GM06990 (cell line): ENCODE measurements around the gene B3GNT3.

Experiments
- DNase-seq: peaks from one replicate; pipeline ENCODE4 v3.0.0-alpha.2; 2011; ENCODE audit not compliant: insufficient read length; ENCODE audit errors: extremely low read depth
- H3K27me3 ChIP-seq: replicated peaks from 2 replicates; pipeline ENCODE4 v1.6.0; 2011; ENCODE audit warnings: low read length; ENCODE audit not compliant: control insufficient read depth, insufficient read depth
- H3K36me3 ChIP-seq: 2 replicates; pipeline ENCODE4 v1.5.1; 2011; ENCODE audit warnings: low read length; ENCODE audit not compliant: control insufficient read depth, insufficient read depth
- H3K4me3 ChIP-seq: replicated peaks from 2 replicates; pipeline ENCODE4 v1.5.1; 2011; ENCODE audit warnings: low read depth, mild to moderate bottlenecking, control low read depth, low read length
- TF ChIP-seq, protein P1 (sequence below): IDR thresholded peaks from 2 replicates; pipeline ENCODE4 v1.5.1; 2011; ENCODE audit warnings: low read length, control low read depth, mild to moderate bottlenecking, inconsistent platforms; ENCODE audit not compliant: insufficient read depth, poor library complexity, severe bottlenecking

The B3GNT3 gene

DNA sequence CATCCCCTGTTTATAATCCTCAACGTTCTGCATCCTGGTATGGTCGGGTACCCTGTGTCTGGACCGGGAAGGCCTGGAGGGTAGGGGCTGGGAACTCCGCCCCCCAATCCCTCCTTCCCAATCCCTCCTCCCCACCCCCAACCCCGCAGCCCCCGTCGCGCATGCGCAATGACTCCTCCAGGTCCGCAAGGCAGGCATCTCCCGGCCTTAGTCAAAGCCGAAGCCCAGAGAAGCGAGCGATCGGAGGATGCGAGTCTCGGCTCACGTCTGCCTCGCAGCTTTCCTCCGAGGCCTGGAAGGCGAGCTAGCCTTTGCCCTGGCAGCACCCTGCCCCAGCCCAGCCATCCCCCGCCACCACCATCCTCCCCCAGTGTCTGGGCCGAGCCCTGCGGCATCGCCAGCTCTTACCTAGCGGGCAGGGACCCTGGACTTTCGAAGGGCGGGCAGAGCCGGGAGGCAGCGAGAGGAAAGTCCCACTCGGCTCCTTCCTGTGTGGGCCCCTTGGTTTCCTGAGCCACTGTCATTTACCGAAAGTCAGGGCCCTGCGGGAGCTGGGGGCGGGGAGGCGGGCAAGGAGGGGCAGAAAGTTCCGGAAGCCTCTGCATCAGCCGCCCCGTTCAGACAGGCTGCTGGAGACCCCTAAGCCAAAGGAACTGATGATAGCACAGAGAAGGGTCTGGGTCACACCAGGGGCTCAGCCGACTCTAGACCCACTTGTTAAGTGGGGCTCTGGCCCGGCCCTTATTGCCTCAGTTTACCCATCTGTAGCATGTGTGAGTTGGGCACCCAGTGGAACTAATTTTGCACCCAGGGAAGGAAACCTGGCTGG is 52.8 kb downstream of the B3GNT3 start, which contains the start of gene JAK3:
TSS of gene JAK3 (minus strand) at position 445 of the 829 bp plus-strand sequence. CDS start 3,565 bp downstream, outside the sequence.
- peak; percentile 88 for DNase-seq
- H3K4me3 ChIP-seq: peak within 1 kb of the TSS; percentile 69

DNA sequence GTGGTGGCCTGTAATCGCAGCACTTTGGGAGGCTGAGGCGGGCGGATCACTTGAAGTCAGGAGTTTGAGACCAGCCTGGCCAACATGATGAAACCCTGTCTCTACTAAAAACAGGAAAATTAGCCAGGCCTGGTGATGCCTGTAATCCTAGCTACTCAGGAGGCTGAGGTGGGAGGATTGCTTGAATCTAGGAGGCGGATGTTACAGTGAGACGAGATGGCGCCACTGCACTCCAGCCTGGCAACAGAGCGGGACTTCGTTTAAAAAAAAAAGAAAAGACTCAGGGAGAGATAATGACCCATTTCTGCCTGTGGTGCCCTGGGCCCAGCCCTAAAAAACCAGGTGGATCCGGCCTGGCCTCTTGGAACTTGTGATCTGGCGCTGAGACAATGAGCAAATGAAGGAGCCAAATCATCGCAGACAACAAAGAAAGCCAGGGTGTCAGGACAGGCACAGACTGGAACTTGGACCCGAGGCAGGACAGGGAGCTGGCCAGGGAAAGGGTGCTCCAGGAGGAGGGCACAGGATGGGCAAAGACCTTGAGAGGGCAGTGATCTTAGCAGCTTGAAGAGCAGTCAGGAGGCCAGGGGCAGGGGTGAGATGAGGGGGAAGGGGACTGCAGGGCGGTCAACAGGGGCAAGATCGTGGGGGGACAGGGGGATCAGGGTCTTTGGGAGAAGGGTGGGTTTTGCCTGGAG is 53.8 kb downstream of the B3GNT3 start:
- no peak for DNase-seq
- Histone ChIP-seq H3K36me3 (peaks cover 5% of the 10 kb centered on the region), H3K27me3 (no peaks in the 10 kb centered on the region), H3K4me3 (no peak overlapping the region)
- TF ChIP-seq, protein P1, sequence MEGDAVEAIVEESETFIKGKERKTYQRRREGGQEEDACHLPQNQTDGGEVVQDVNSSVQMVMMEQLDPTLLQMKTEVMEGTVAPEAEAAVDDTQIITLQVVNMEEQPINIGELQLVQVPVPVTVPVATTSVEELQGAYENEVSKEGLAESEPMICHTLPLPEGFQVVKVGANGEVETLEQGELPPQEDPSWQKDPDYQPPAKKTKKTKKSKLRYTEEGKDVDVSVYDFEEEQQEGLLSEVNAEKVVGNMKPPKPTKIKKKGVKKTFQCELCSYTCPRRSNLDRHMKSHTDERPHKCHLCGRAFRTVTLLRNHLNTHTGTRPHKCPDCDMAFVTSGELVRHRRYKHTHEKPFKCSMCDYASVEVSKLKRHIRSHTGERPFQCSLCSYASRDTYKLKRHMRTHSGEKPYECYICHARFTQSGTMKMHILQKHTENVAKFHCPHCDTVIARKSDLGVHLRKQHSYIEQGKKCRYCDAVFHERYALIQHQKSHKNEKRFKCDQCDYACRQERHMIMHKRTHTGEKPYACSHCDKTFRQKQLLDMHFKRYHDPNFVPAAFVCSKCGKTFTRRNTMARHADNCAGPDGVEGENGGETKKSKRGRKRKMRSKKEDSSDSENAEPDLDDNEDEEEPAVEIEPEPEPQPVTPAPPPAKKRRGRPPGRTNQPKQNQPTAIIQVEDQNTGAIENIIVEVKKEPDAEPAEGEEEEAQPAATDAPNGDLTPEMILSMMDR: no peak

More for the DNA sequence above, 52.8 kb downstream of the B3GNT3 start, which contains the start of gene JAK3:
- TF ChIP-seq, protein P1: no peak
- Histone ChIP-seq H3K36me3 (peaks cover 10% of the 10 kb centered on the region), H3K27me3 (no peaks in the 10 kb centered on the region)

DNA sequence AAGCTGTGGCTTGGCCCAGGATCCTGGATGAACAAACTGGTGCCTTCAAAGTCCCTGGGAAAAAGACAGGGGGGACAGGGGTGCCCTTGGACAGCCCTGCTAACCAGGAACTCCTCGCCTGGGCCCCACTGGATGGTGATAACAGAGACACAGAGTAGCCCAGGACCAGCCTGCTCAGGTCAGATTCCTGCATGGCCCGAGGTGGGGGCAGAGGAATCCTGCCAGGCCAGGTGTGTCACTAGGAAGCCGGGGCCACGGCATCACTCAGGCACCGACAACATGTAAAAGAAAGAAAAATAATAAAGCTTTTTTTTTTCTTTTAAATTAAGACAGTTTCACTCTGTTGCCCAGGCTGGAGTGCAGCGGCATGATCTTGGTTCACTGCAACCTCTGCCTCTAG is 59.1 kb downstream of the B3GNT3 start:
- no peak overlapping the region for H3K4me3 ChIP-seq
- TF ChIP-seq, protein P1: no peak
- H3K36me3 ChIP-seq: no peaks in the 10 kb centered on the region
- no peaks in the 10 kb centered on the region for H3K27me3 ChIP-seq
- DNase-seq: no peak

DNA sequence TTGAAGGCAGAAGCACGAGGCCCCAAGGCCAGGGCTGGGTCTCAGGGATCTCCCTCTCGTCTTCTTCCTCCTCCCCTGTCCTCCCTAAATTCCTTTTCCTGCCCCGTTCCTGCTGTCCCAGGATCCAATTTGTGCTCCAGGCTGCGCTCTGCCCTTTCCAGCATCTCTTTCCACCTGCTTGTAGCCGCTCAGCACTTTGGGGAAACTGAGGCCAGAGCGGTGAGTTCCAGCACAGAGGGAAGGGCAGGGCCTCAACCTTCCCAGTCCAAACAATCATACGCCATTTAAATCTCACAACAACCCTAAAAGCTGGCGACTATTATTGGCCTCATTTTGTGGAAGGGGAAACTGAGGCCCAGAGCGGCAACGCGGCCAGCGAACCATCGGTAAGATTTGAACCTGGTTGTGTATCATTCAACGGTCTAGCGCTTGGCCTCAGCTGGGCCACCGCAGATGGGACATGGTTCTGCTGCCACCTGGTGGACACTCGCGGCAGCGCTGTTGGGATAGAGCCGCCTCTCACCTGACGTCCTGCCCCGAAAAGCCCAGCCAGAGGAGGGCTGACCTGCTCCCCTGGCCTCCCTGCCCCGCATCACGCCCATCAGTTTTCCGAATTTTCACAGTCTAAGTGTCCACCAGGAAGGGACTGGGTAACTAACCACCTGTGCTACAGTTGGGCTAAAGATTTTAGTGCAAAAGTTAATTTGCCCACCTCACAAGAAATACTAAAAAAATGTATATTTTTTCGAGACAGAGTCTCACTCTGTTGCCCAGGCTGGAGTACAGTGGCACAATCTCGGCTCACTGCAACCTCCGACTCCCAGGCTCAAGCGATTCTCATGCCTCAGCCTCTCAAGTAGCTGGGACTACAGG is 60.6 kb downstream of the B3GNT3 start:
- TF ChIP-seq, protein P1: peak; percentile 96
- H3K4me3 ChIP-seq: no peak overlapping the region
- H3K36me3 ChIP-seq: no peaks in the 10 kb centered on the region
- no peaks in the 10 kb centered on the region for H3K27me3 ChIP-seq
- DNase-seq: peak; percentile 81

DNA sequence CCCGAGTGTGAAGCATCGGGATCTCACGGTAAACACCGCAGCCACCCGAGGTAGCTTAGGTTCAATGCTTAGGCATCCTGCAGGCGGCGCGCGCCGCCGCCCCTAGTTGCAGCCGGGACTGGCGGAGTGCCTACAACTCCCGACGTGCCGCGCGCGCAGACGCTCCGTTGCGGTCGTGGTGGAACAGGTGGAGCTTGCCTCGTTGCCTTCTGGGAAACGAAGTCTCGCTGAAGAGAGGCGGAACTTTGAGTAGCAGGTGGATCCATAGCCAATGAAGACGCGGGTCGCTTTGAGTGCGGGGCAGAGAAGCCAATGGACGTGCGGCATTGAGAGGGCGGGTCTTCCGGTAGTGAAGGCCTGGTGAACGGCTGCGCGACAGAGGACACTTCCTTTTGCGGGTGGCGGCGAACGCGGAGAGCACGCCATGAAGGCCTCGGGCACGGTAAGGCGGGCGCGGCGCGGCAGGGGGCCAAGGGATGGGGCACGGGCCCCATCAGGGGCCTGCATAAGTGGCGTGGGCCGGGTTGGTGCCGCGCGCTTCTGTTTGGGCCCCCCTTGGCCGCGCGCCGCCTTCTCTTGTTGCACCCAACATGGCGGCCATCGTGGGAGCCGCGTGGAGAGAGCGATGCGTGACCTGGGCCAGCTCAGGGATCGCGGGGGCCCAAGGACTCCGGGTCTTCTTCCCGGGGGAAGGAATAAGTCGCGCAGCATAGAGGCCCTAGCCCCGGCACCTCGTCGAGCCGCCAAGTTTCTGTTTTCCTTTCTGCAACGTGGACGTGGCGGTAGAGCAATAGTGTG is 64.8 kb downstream of the B3GNT3 start, which contains the start of gene RPL18A:
TSS of gene RPL18A (plus strand) at position 378 of the 798 bp plus-strand sequence. CDS start at position 425, 47 bp downstream.
- DNase-seq: peak; percentile 100
- Histone ChIP-seq H3K4me3 (peak within 1 kb of the TSS; percentile 98), H3K27me3 (no peaks in the 10 kb centered on the region), H3K36me3 (peaks cover 36% of the 10 kb centered on the region)
- TF ChIP-seq, protein P1: peak; percentile 95
